Thyroid gland (tissue), 4 donors: Measurements from ENCODE around the gene GAL3ST2.

ENCODE experiments used
- CTCF ChIP-seq, 6 experiments: fragments of 200-600 bp in 3 of 6; fragments of 450-650 bp in 3 of 6; sonication (generic) in 3 of 6; IDR thresholded peaks; one replicate each; pipeline ENCODE4 v1.5.1; 2016 to 2019; ENCODE audit warnings: antibody characterized with exemption in 6 of 6, mild to moderate bottlenecking in 2 of 6, inconsistent platforms in 1 of 6, moderate library complexity in 1 of 6
- POLR2A ChIP-seq, 2 donors: fragments of 450-650 bp; IDR thresholded peaks; one replicate each; pipeline ENCODE4 v1.6.1; 2017; ENCODE audit warnings: antibody characterized with exemption in 2 of 2, mild to moderate bottlenecking in 2 of 2, moderate library complexity in 1 of 2

- TF ChIP-seq CTCF (IDR thresholded peaks at IDR 0.05) (no peak), POLR2A (IDR thresholded peaks at IDR 0.05) (no peak)
Measured at GRCh38 chr2:241802421-241803318, 26.0 kb downstream of the GAL3ST2 start.
